Neural progenitor cell (in vitro differentiated cells): ENCODE results near the gene CEP19. TPM values are rescaled to one million over a fixed set of nuclear protein-coding genes. Genes with fewer than 3 reads are reported as not detected.
A peak's percentile ranks its signal among the peaks of the same experiment; 100 is the strongest.

Source experiments
- DNase-seq: peaks from one replicate; pipeline ENCODE4 v3.0.0-alpha.2; 2016; ENCODE audit warnings: low spot score
- H2AFZ ChIP-seq: fragments of 200-600 bp; sonication (generic); replicated peaks from 2 replicates; pipeline ENCODE4 v1.6.1; 2016; ENCODE audit warnings: antibody characterized with exemption
- H3F3A ChIP-seq: fragments of 200-600 bp; sonication (generic); 2 replicates; pipeline ENCODE4 v1.6.1; 2016; ENCODE audit warnings: antibody characterized with exemption, low read depth
- H3K27ac ChIP-seq: fragments of 200-600 bp; sonication (generic); 2 replicates; pipeline ENCODE4 v1.5.1; 2016; ENCODE audit warnings: mild to moderate bottlenecking
- H3K27me3 ChIP-seq: fragments of 200-600 bp; sonication (generic); 2 replicates; pipeline ENCODE4 v1.6.1; 2016; ENCODE audit warnings: mild to moderate bottlenecking, moderate library complexity
- H3K36me3 ChIP-seq: fragments of 200-600 bp; sonication (generic); 2 replicates; pipeline ENCODE4 v1.5.1; 2016
- H3K4me1 ChIP-seq: fragments of 200-600 bp; sonication (generic); 2 replicates; pipeline ENCODE4 v1.6.1; 2016; ENCODE audit warnings: mixed run types
- H3K4me2 ChIP-seq: fragments of 200-600 bp; sonication (generic); 2 replicates; pipeline ENCODE4 v1.6.1; 2016
- H3K4me3 ChIP-seq: fragments of 200-600 bp; sonication (generic); 2 replicates; pipeline ENCODE4 v1.5.1; 2016
- H3K79me2 ChIP-seq: fragments of 200-600 bp; sonication (generic); 2 replicates; pipeline ENCODE4 v1.6.1; 2016; ENCODE audit warnings: low read depth
- H3K9ac ChIP-seq: fragments of 200-600 bp; sonication (generic); 2 replicates; pipeline ENCODE4 v1.6.1; 2016
- H3K9me3 ChIP-seq: fragments of 200-600 bp; sonication (generic); 2 replicates; pipeline ENCODE4 v1.5.1; 2016; ENCODE audit warnings: low read depth
- H4K20me1 ChIP-seq: fragments of 200-600 bp; sonication (generic); 2 replicates; pipeline ENCODE4 v1.6.1; 2016; ENCODE audit warnings: low read depth
- H3K27ac Mint-ChIP-seq: 3 replicates; pipeline ENCODE4 v1.8.0; 2021; ENCODE audit warnings: mixed read lengths
- H3K27me3 Mint-ChIP-seq: 2 replicates; pipeline ENCODE4 v1.8.0; 2022; ENCODE audit warnings: low read depth, mild to moderate bottlenecking, inconsistent platforms, moderate library complexity, mixed read lengths; ENCODE audit not compliant: insufficient read depth
- H3K36me3 Mint-ChIP-seq: 3 replicates; pipeline ENCODE4 v1.8.0; 2021; ENCODE audit warnings: mixed read lengths
- H3K4me1 Mint-ChIP-seq: 3 replicates; pipeline ENCODE4 v1.8.0; 2021; ENCODE audit warnings: mixed read lengths
- H3K4me3 Mint-ChIP-seq: 3 replicates; pipeline ENCODE4 v1.8.0; 2021; ENCODE audit warnings: mild to moderate bottlenecking, moderate library complexity, mixed read lengths
- H3K9me3 Mint-ChIP-seq: 3 replicates; pipeline ENCODE4 v1.8.0; 2020; ENCODE audit warnings: mixed read lengths
- CTCF ChIP-seq: fragments of 200-600 bp; sonication (generic); IDR thresholded peaks from 2 replicates; pipeline ENCODE4 v1.5.1; 2017; ENCODE audit warnings: antibody characterized with exemption, mild to moderate bottlenecking
- EZH2 ChIP-seq: fragments of 200-600 bp; sonication (generic); IDR thresholded peaks from 2 replicates; pipeline ENCODE4 v1.6.1; 2017; ENCODE audit warnings: antibody characterized with exemption, mild to moderate bottlenecking, moderate library complexity
- EZH2phosphoT487 ChIP-seq: fragments of 200-600 bp; sonication (generic); IDR thresholded peaks from 2 replicates; pipeline ENCODE4 v1.6.1; 2017; ENCODE audit warnings: antibody characterized with exemption
- total RNA-seq: library from RNA; depleted of rRNA; stranded (reverse); fragments of >200 nt; gene quantifications from 2 replicates; pipeline ENCODE4 v1.2.3, GENCODE V29; 2015; ENCODE audit warnings: low replicate concordance

Gene CEP19
- total RNA-seq, 1 donor from 2014 or later: 7.0 TPM

- Histone ChIP-seq H3K9ac (no peak overlapping the region), H3K4me2 (no peak overlapping the region), H3K36me3 (no peaks in the 10 kb centered on the region), H3F3A (peaks cover 27% of the 10 kb centered on the region), H4K20me1 (no peaks in the 10 kb centered on the region), H3K4me1 (peaks cover 30% of the 10 kb centered on the region), H3K27me3 (no peaks in the 10 kb centered on the region), H2AFZ (no peak overlapping the region), H3K4me3 (no peak overlapping the region), H3K79me2 (no peaks in the 10 kb centered on the region), H3K27ac (no peak overlapping the region), H3K9me3 (no peaks in the 10 kb centered on the region)
- Mint-ChIP-seq H3K4me3 (no peak overlapping the region), H3K27me3 (peaks cover under 1% of the 10 kb centered on the region), H3K36me3 (no peaks in the 10 kb centered on the region), H3K9me3 (no peaks in the 10 kb centered on the region), H3K27ac (peak overlapping the region; percentile 72), H3K4me1 (peaks cover 32% of the 10 kb centered on the region)
- DNase-seq: no peak
- TF ChIP-seq EZH2 (no peak), EZH2phosphoT487 (no peak), CTCF (no peak)
These were observed 49.1 kb downstream of the CEP19 start for GRCh38 chr3:196662711-196663571.

- H3K27ac ChIP-seq: no peak overlapping the region
- H3K4me3 ChIP-seq: no peak overlapping the region
- H3K27me3 ChIP-seq: no peaks in the 10 kb centered on the region
- H3K36me3 Mint-ChIP-seq: no peaks in the 10 kb centered on the region
- H3K9me3 Mint-ChIP-seq: no peaks in the 10 kb centered on the region
- TF ChIP-seq EZH2 (no peak), CTCF (no peak), EZH2phosphoT487 (no peak)
- no peaks in the 10 kb centered on the region for H4K20me1 ChIP-seq
- no peaks in the 10 kb centered on the region for H3K36me3 ChIP-seq
- H2AFZ ChIP-seq: no peak overlapping the region
- peaks cover 29% of the 10 kb centered on the region for H3K4me1 ChIP-seq
- peaks cover 23% of the 10 kb centered on the region for H3F3A ChIP-seq
- no peaks in the 10 kb centered on the region for H3K79me2 ChIP-seq
- H3K4me3 Mint-ChIP-seq: peak overlapping the region; percentile 46
- no peak overlapping the region for H3K4me2 ChIP-seq
- peaks cover 29% of the 10 kb centered on the region for H3K4me1 Mint-ChIP-seq
- DNase-seq: no peak
- H3K9ac ChIP-seq: no peak overlapping the region
- no peaks in the 10 kb centered on the region for H3K27me3 Mint-ChIP-seq
- no peak overlapping the region for H3K27ac Mint-ChIP-seq
- H3K9me3 ChIP-seq: no peaks in the 10 kb centered on the region
These were observed 50.0 kb downstream of the CEP19 start for GRCh38 chr3:196662033-196662432.

GRCh38 chr3:196661400-196661799 is 50.6 kb downstream of the CEP19 start:
- no peaks in the 10 kb centered on the region for H4K20me1 ChIP-seq
- H3K9me3 Mint-ChIP-seq: no peaks in the 10 kb centered on the region
- no peak for DNase-seq

More at GRCh38 chr3:196661400-196661799, 50.6 kb downstream of the CEP19 start:
- Histone ChIP-seq H3K9ac (no peak overlapping the region), H3K79me2 (no peaks in the 10 kb centered on the region), H2AFZ (no peak overlapping the region), H3K4me3 (no peak overlapping the region), H3K4me1 (peaks cover 23% of the 10 kb centered on the region), H3K4me2 (no peak overlapping the region), H3K36me3 (no peaks in the 10 kb centered on the region), H3K9me3 (no peaks in the 10 kb centered on the region), H3K27me3 (no peaks in the 10 kb centered on the region), H3F3A (peaks cover 17% of the 10 kb centered on the region), H3K27ac (no peak overlapping the region)
- no peaks in the 10 kb centered on the region for H3K27me3 Mint-ChIP-seq
- peaks cover 23% of the 10 kb centered on the region for H3K4me1 Mint-ChIP-seq
- no peak overlapping the region for H3K27ac Mint-ChIP-seq
- H3K36me3 Mint-ChIP-seq: no peaks in the 10 kb centered on the region
- no peak for TF ChIP-seq EZH2phosphoT487
- no peak for TF ChIP-seq EZH2
- TF ChIP-seq CTCF: no peak
- no peak overlapping the region for H3K4me3 Mint-ChIP-seq
